Activated CD4-positive, alpha-beta T cell treated with anti-CD3 and anti-CD28 coated beads, Interleukin-2, amount 50 U/mL, for 1 hour (primary cell): ENCODE measurements around the gene LILRB4.
"Not testable (repeated sequence)": the region's sequence is repeated elsewhere in the genome, so short reads cannot be mapped to it uniquely, and the experiment has no call there.

Experiments
- DNase-seq: peaks from one replicate; pipeline ENCODE4 v3.0.0-alpha.2; 2020

LILRB4 gene

DNA sequence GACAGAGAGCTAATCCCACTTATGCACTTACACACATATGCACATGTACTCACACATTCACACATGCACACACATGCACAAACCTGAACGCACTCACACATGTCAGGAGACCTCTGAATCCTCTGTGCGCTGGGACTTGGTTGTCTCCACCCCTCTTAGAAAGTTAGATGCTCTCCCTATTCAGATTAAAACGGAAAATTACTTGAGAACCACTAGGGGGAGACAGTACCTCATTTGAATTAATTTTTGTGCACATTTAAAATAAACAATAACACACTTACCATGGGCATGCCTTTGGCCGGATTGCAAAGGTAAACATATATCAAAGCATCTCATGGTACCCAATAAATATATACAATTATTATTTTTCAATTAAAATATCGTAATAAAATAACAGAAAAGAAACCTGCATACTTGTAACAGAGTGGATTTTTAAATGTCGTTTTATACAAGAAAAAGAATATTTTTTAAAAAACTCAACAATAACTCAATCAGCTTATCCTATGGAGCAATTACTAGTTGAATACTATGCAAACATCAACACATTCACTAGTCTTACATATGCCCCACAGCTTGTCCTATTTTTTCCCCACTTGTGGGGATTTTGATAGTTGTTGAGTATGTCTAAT, 9.5 kb upstream of the LILRB4 start:
- no peak for DNase-seq

DNA sequence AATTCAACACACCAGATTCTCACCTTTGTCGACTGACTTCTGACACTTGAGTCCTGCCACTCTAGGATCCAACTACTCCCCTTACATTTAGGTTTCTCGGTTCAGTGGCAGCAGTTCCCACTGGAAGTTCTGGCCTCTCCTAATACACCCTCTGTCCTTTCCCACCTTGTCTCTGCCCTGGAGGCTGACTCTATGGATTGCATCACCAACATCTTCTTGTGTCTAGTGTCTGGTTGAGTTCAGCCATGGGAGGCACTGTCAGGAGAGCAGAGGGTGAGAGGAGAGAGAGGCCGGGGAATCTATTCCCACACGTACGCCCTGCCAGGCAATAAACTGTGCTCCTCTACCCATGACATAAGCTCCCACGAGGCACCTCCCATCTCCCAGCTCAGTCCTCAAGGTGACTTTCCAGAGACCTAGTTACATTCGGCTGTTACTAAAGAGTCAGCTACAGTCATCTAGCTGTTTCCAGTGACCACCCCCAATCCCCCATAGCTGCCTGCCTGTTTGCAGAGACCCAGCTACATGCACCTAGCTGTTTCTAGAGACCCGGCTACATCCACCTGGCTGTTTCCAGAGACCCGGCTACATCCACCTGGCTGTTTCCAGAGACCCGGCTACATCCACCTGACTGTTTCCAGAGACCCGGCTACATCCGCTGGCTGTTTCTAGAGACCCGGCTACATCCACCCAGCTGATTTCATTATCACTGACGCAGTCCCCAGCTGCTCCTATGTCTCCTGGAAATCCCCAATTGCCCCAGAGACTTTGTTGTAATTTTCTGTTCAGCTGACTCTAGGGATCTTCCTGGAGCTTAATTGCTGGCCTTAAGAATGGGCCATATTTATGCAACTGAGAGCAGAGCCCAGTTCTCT, 8.1 kb upstream of the LILRB4 start:
- DNase-seq = no peak

GRCh38 chr19:54659300-54659699, 3.5 kb upstream of the LILRB4 start:
- DNase-seq = no peak

GRCh38 chr19:54660306-54660705, 2.5 kb upstream of the LILRB4 start:
- no peak for DNase-seq

GRCh38 chr19:54660964-54661363, 1.8 kb upstream of the LILRB4 start:
- DNase-seq = no peak

DNA sequence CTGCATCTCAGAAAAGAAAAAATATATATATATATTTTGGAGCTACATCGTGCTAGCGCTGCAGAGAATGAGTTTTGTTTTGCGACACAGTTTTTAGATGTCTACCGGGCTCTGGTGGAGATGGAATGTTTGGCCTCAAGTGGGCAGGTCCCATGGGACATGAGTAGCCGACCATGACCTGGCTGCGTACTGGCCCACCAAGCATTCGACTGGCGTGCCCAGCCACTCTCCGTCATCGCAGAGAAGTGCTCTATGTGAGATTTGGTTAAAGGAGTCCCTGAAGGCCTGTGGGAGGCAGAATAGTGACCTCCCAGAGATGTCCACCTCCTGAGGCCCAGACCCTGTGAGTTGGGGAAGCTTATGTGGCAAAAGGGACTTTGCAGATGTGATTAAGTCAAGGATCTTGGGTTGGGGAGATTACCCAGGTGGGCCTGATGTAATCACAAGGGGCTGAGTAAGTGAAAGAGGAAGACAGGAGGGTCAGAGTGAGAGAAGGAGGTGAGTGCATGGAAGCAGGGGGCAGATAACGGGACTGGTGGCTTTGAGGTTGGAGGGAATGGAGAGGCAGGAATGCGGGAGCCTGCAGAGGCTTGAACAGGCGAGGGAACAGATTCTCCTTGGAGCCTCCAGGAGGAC, 821 bp upstream of the LILRB4 start:
- no peak for DNase-seq

DNA sequence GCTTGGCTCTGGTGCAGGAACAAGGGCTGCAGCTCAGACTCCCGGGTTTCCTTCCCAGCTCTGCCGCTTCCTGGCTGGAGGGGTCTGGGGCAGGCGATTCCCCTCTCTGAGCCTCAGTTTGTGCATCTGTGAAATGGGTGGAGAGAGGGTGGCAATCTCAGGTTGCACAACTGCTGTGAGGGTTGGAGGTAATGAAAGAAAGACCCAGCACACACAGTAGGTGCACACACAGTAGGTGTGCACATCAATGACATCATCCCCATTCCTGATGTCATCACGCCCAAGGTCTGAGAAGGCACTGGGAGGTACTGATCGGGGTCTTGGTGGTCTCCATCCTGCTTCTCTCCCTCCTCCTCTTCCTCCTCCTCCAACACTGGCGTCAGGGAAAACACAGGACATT, 2.7 kb downstream of the LILRB4 start:
- no peak for DNase-seq

- no peak for DNase-seq
Observed at GRCh38 chr19:54667217-54667616, 4.4 kb downstream of the LILRB4 start.

DNA sequence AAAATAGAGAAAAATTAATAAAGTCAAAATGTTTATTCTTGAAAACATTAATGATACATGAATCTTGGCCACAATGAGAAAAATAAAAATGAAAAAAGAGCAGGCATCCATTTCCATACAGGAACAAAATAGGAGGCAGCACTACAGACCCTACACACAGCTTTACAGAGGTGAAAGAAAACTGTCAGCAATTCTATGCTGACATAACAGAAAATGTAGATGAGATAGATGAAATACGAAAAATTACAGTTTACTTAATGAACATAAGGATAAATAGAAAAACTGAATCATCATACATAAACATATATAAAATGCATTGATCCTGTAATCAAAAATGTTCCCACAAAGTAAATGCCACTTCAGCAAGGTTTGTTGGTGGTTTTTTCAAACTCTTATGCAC, 5.6 kb downstream of the LILRB4 start:
- no peak for DNase-seq

DNA sequence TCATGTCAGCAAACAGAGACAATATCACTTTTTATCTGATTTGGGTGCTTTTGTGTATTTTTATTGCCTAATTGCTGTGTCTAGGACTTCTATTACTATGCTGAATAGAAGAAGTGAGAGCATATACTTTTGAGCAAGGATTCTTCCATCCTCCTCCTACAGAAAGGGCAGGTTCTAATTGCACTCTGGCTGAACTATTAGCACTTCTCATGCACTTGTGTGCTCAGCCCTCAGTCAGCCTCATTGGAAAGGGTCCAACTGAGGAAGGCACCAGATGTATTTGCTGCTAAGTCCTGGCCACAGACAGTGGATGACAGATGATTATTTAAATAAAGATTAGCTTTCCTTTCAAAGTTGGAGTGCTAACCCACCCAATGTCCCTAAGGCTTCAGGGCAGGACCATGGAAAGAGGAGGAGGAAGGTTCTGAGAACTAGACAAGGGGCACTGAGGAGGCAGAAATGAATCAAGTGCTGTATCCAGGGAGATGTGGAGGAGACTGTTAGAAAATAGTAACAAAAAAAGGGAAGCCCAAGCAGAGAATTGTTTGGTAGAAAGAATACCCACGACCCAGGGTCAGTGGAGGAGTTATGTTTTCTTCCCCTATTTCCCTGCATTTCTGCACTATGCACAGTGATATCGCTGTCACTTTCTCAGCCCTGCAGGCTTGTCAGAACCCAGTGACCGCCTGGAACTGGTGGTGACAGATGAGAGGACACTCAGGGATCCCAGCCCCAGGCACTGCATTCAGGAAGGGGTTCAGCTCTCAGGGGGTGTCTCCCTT, 8.0 kb downstream of the LILRB4 start:
- DNase-seq = no peak

- no peak for DNase-seq
Observed at GRCh38 chr19:54673222-54673621, 10.4 kb downstream of the LILRB4 start.

DNA sequence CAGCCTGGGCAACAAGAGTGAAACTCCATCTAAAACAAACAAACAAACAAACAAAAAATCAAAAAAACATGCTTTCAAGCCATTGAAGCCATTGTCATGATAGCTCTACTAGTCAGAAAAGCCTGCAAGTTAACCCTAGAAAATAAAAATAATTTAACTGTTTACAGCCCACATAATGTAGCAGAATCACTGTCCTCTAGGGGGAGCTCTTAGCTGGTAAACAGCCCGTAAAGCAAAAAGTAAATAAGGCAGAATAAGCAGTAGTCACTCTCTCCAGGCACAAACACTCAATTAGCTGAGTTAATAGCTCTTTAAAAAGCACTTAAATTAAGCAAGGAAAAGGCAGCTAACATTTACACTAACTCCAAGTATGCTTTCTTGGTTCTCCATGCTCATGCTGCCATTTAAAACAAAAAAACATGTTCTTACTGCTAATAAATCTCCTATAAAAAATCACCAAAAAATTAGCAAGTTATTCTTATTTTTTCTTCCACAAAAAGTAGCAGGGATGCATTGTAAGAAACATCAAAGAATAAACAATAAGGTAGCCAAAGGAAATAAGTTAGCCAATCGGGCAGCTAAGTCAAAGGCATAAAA, 11.3 kb downstream of the LILRB4 start:
- DNase-seq = no peak

DNA sequence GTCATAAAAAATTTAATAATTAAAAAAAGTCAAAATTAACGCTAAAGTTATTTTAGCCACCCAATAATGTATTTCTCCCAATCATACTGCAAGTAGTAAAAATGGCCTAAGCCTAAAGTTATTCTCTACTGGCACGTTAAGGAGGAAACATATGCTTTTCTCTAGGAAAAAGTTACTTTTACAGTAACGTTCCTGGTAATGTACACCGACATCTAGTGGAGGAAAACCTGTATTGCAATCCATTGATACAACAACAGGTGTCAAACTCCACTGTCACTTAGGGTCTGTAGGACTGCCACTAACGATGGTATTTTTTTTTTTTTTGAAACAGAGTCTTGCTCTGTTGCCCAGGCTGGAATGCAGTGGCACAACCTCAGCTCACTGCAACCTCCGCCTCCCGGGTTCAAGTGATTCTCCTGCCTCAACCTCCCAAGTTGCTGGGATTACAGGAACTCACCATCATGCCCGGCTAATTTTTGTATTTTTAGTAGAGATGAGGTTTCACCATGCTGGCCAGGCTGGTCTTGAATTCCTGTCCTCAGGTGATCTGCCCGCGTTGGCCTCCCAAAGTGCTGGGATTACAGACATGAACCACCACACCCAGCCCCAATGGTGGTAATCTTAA, 13.5 kb downstream of the LILRB4 start:
- DNase-seq = not testable (repeated sequence)

DNA sequence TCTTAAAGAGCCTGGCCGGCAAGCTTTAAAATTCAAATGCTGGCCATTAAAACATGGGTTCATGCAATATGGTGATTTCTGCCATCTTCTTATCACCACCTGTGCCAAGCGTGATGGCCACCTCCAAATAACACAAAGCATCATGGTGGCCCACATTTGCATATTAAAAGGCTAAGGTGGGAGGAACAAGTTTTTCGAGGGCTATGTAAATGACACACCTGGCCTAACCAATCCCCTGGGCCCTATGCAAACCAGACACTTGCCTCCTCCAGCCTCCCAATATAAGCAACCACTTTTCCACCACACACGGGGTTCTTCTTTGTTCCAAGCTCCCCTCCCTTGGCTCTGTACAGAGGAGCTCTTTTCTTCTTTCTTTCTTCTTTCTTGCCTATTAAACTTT, 14.4 kb downstream of the LILRB4 start:
- no peak for DNase-seq

DNA sequence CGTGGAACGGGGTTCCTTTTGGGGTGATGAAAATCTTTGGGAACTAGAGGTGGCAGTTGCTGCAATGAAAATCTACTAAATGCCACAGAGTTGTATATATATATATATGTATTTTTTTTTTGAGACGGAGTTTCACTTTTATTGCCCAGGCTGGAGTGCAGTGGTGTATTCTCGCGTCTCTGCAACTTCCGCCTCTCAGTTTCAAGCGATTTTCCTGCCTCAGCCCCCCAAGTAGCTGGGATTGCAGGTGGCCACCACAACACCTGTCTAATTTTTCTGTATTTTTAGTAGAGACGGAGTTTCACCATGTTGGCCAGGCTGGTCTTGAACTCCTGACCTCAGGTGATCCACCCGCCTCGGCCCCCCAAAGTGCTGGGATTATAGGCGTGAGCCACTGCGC, 18.8 kb downstream of the LILRB4 start:
- DNase-seq = not testable (repeated sequence)

DNA sequence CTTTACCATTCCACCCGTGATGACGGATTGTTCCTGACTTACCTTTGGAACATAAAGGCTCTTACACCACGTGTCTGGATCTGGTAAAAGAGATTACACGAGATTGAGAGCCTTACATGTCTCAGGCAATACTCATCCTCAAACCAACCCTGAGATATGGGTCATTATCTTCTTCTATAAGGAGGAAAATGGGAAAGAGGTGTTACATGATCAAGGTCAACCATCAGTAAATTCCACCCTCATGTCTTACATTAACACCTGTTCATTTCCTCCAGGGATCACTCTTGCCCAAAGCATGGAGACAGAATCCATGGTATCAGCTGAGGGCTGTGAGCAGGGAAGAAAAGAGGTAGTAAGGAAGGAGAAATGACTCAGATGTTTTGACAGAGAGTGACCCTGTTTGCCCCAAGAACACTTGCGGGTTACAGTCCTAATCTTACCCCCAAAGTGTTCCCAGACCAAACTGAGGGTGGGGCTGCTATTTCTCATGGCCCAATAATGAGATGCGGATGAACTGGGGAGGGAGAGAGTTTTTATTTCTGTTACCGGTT, 19.6 kb downstream of the LILRB4 start:
- DNase-seq = no peak

- no peak for DNase-seq
Observed at GRCh38 chr19:54684527-54684926, 21.7 kb downstream of the LILRB4 start.

- DNase-seq = no peak
Observed at GRCh38 chr19:54691582-54692297, 29.0 kb downstream of the LILRB4 start.

DNA sequence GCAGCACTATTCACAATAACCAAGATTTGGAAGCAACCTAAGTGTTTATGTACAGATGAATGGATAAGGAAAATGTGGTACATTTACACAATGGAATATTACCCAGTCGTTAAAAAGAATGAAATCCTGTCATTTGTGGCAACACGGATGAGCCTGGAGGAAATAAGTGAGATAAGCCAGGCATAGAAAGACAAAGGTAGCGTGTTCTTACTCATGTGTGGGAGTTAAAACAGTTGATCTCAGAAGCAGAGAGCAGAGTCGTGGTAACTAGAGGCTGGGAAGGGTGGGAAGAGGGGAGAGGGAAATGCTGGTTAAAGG, 29.5 kb downstream of the LILRB4 start:
- no peak for DNase-seq

DNA sequence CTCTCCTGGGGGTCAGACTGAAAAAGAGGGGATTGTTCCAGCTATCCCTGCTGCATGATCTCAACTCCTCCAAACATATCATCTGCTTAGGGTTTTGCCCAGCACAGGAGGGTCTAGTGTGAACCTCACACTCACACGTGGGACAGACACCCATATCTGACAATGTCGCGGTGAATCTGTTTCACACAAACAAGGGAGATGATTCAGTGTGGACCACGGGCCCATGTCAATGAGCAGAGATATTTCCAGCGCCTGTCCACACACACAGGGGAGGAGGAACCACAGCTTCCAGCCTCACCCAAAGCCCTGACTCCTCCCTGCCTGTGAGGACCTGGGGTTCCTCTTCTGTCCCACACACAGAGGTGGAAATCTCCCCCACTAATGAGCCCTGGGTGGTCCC, 31.9 kb downstream of the LILRB4 start:
- no peak for DNase-seq

GRCh38 chr19:54696117-54696548, 33.3 kb downstream of the LILRB4 start:
- no peak for DNase-seq
